A549 (cell line): ENCODE measurements around the gene DUSP11. TPM values are rescaled to one million over a fixed set of nuclear protein-coding genes. Genes with fewer than 3 reads are reported as not detected.
A peak's percentile ranks its signal among the peaks of the same experiment; 100 is the strongest.

Experiments used
- ATAC-seq, 2 experiments: fragments of 200-7000 bp in 1 of 2; fragments of >200 bp in 1 of 2; cut with Nextera tagmentation in 1 of 2; cut with Tn5 transposase in 1 of 2; 3 replicates each; pipeline versions ENCODE4 v1.8.0 to v1.9.1; 2018 to 2020; ENCODE audit warnings: mild to moderate bottlenecking in 1 of 2, moderate library complexity in 1 of 2
- CTCF ChIA-PET: fragments of 300-600 bp; sonication (Branson Sonifier 250); formaldehyde crosslinking; extraction: SDS; loops from one replicate; lab custom pipeline; 2021; ENCODE audit warnings: antibody characterized with exemption, inconsistent platforms; lab: Yijun Ruan, JAX
- POLR2A ChIA-PET: fragments of 350-600 bp; formaldehyde crosslinking; extraction: SDS; loops from one replicate; lab custom pipeline; 2021; ENCODE audit warnings: antibody characterized with exemption, inconsistent platforms; lab: Yijun Ruan, JAX
- DNase-seq, 2 experiments: peaks; one replicate each; pipeline versions ENCODE4 v3.0.0 to v3.0.0-alpha.2; 2011 to 2016; ENCODE audit warnings: low read depth in 1 of 2, low spot score in 1 of 2
- FAIRE-seq: peaks from 2 replicates; lab custom pipeline; 2011; peaks lifted over from hg19 to GRCh38; lab: Jason Lieb, UNC
- H3K27ac ChIP-seq, 2 experiments: fragments of >200 bp; sonication (Bioruptor Twin); formaldehyde crosslinking; 3 replicates each; pipeline ENCODE4 v1.5.1; 2016 to 2017
- H3K4me1 ChIP-seq: fragments of >200 bp; sonication (Bioruptor Twin); formaldehyde crosslinking; 3 replicates; pipeline ENCODE4 v1.6.1; 2016
- H3K4me2 ChIP-seq: fragments of >200 bp; sonication (Bioruptor Twin); formaldehyde crosslinking; 3 replicates; pipeline ENCODE4 v1.6.1; 2016
- H3K4me3 ChIP-seq: fragments of >200 bp; sonication (Bioruptor Twin); formaldehyde crosslinking; 3 replicates; pipeline ENCODE4 v1.5.1; 2016
- H3K9me3 ChIP-seq: fragments of >200 bp; sonication (Bioruptor Twin); formaldehyde crosslinking; 3 replicates; pipeline ENCODE4 v1.6.1; 2016
- BHLHE40 ChIP-seq: IDR thresholded peaks from 2 replicates; pipeline ENCODE4 v1.6.1; 2012; ENCODE audit warnings: low read depth, low read length, inconsistent platforms
- CBX8 ChIP-seq: fragments of 200-600 bp; sonication (generic); IDR thresholded peaks from 2 replicates; pipeline ENCODE4 v1.6.1; 2016
- CEBPB ChIP-seq, 2 experiments: fragments of >200 bp in 1 of 2; sonication (Bioruptor Twin) in 1 of 2; formaldehyde crosslinking in 1 of 2; IDR thresholded peaks; 2 replicates each; pipeline ENCODE4 v1.6.1; 2012 to 2016
- CHD4 ChIP-seq: fragments of 200-600 bp; sonication (generic); IDR thresholded peaks from 2 replicates; pipeline ENCODE4 v1.6.1; 2016; ENCODE audit warnings: antibody characterized with exemption, mild to moderate bottlenecking, borderline replicate concordance
- FOSB ChIP-seq: fragments of 250-450 bp; sonication (Bioruptor Pico); IDR thresholded peaks from 2 replicates; pipeline ENCODE4 v1.5.0; 2020; ENCODE audit warnings: mild to moderate bottlenecking, moderate library complexity
- FOSL2 ChIP-seq, 2 experiments: fragments of 450-650 bp in 1 of 2; fragments of >200 bp in 1 of 2; sonication (Bioruptor Twin) in 1 of 2; formaldehyde crosslinking; IDR thresholded peaks; 2 replicates each; pipeline versions ENCODE4 v1.5.0 to v1.6.1; 2016 to 2020; ENCODE audit warnings: mild to moderate bottlenecking in 1 of 2, moderate library complexity in 1 of 2
- JUNB ChIP-seq: fragments of >200 bp; sonication (Bioruptor Twin); formaldehyde crosslinking; IDR thresholded peaks from 2 replicates; pipeline ENCODE4 v1.6.1; 2016
- KDM1A ChIP-seq: fragments of 200-600 bp; sonication (generic); IDR thresholded peaks from 2 replicates; pipeline ENCODE4 v1.6.1; 2016; ENCODE audit warnings: low read depth, mild to moderate bottlenecking
- MAFK ChIP-seq: fragments of 450-650 bp; IDR thresholded peaks from 2 replicates; pipeline ENCODE4 v1.6.1; 2014; ENCODE audit not compliant: partially characterized antibody
- MAZ ChIP-seq: fragments of 150-350 bp; IDR thresholded peaks from 2 replicates; pipeline ENCODE4 v1.6.1; 2014; ENCODE audit warnings: antibody characterized with exemption, low read depth, low read length, borderline replicate concordance
- MYC ChIP-seq: IDR thresholded peaks from 2 replicates; pipeline ENCODE4 v1.6.1; 2012; ENCODE audit warnings: mild to moderate bottlenecking, inconsistent platforms, low read length, improper control_type of control experiment, borderline replicate concordance
- NPAS2 ChIP-seq: fragments of 250-450 bp; sonication (Bioruptor Pico); IDR thresholded peaks from 2 replicates; pipeline ENCODE4 v1.8.0; 2022; ENCODE audit warnings: mild to moderate bottlenecking, moderate library complexity, borderline replicate concordance
- NR3C1 ChIP-seq: fragments of >200 bp; sonication (Bioruptor Twin); formaldehyde crosslinking; IDR thresholded peaks from 3 replicates; pipeline ENCODE4 v1.6.1; 2017
- PHF8 ChIP-seq: fragments of 200-600 bp; sonication (generic); IDR thresholded peaks from 2 replicates; pipeline ENCODE4 v1.6.1; 2016; ENCODE audit warnings: low read depth, mild to moderate bottlenecking, antibody characterized with exemption, moderate library complexity, borderline replicate concordance
- POLR2A ChIP-seq: IDR thresholded peaks from 2 replicates; pipeline ENCODE4 v1.6.1; 2012; ENCODE audit warnings: mild to moderate bottlenecking, low read length
- RAD21 ChIP-seq, 2 experiments: fragments of >200 bp in 1 of 2; sonication (Bioruptor Twin) in 1 of 2; formaldehyde crosslinking in 1 of 2; IDR thresholded peaks in 1 of 2; conservative IDR thresholded peaks in 1 of 2; 2 replicates in 1 of 2; 3 replicates in 1 of 2; pipeline ENCODE4 v1.6.1; 2012 to 2018; ENCODE audit warnings: inconsistent platforms in 1 of 2
- SMC3 ChIP-seq: fragments of >200 bp; sonication (Bioruptor Twin); formaldehyde crosslinking; IDR thresholded peaks from 3 replicates; pipeline ENCODE4 v1.6.1; 2018; ENCODE audit warnings: inconsistent platforms
- SREBF2 ChIP-seq: fragments of 450-650 bp; IDR thresholded peaks from 2 replicates; pipeline ENCODE4 v1.6.1; 2014; ENCODE audit warnings: mild to moderate bottlenecking, moderate library complexity
- ZFP36 ChIP-seq: fragments of 450-650 bp; IDR thresholded peaks from 2 replicates; pipeline ENCODE4 v1.6.1; 2014; ENCODE audit warnings: borderline replicate concordance; ENCODE audit not compliant: partially characterized antibody
- ZSCAN20 ChIP-seq: fragments of 250-450 bp; sonication (Bioruptor Pico); IDR thresholded peaks from 2 replicates; pipeline ENCODE4 v1.8.0; 2022; ENCODE audit warnings: mild to moderate bottlenecking, moderate library complexity
- WGBS: methylation state at CpG from one replicate; pipeline ENCODE4 v1.1.6; 2017; ENCODE audit errors: missing lambda C conversion rate; 5-methylcytosine and 5-hydroxymethylcytosine counted together
- polyA plus RNA-seq, 4 experiments: library from polyadenylated mRNA; depleted of rRNA in 3 of 4; stranded (reverse); fragments of >200 nt; fragmentation: RNase III in 1 of 4; extraction: RNeasy Plus Mini Kit Qiagen cat#74134 plus additional on column Dnase treatment in 1 of 4; gene quantifications; 2 replicates in 3 of 4; 3 replicates in 1 of 4; pipeline ENCODE4 v1.2.3, GENCODE V29; 2011 to 2017
- TF ChIP-seq, protein P1 (sequence below): fragments of >200 bp; sonication (Bioruptor Twin); formaldehyde crosslinking; IDR thresholded peaks from 3 replicates; pipeline ENCODE4 v1.6.1; 2016
- TF ChIP-seq, protein P2 (sequence below): fragments of 200-600 bp; sonication (generic); IDR thresholded peaks from 2 replicates; pipeline ENCODE4 v1.6.1; 2016; ENCODE audit warnings: antibody characterized with exemption, mild to moderate bottlenecking, moderate library complexity
- TF ChIP-seq, protein P3 (sequence below): fragments of >200 bp; sonication (Bioruptor Twin); formaldehyde crosslinking; IDR thresholded peaks from 3 replicates; pipeline ENCODE4 v1.5.1; 2016
- TF ChIP-seq, protein P4 (sequence below): IDR thresholded peaks from 2 replicates; pipeline ENCODE4 v1.6.1; 2012
- TF ChIP-seq, protein P5 (sequence below): fragments of 150-350 bp; IDR thresholded peaks from 2 replicates; pipeline ENCODE4 v1.6.1; 2014; ENCODE audit warnings: low read depth, mild to moderate bottlenecking, low read length

The DUSP11 gene
- polyA plus RNA-seq, 2 of the 4 experiments (the other 2 are of a cell fraction) = 26.2 to 54.8 TPM

DNA sequence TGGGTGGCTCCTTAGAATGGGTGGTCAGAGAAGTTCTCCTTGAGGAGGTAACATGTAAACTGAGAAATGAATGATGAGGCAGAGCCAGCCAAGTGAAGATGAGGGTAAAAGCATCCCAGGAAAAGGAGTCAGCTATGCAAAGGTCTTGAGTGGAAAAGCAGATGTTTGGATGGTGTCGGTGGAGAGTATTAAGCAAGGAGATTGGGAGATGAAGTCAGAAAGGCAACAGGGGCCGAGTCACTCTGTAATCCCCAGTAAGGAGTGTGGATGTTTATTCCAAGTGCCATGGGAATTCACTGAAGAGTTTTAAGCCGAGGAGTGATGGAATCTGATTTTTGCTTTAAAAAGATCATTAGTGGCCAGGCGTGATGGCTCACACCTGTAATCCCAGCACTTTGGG is 45.5 kb upstream of the DUSP11 start (continued):
- TF ChIP-seq, protein P1, sequence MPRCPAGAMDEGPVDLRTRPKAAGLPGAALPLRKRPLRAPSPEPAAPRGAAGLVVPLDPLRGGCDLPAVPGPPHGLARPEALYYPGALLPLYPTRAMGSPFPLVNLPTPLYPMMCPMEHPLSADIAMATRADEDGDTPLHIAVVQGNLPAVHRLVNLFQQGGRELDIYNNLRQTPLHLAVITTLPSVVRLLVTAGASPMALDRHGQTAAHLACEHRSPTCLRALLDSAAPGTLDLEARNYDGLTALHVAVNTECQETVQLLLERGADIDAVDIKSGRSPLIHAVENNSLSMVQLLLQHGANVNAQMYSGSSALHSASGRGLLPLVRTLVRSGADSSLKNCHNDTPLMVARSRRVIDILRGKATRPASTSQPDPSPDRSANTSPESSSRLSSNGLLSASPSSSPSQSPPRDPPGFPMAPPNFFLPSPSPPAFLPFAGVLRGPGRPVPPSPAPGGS = no peak
- TF ChIP-seq CEBPB (IDR thresholded peaks at IDR 0.05) (no peak), PHF8 (no peak)
- TF ChIP-seq, all 56 proteins: peak for 0

DNA sequence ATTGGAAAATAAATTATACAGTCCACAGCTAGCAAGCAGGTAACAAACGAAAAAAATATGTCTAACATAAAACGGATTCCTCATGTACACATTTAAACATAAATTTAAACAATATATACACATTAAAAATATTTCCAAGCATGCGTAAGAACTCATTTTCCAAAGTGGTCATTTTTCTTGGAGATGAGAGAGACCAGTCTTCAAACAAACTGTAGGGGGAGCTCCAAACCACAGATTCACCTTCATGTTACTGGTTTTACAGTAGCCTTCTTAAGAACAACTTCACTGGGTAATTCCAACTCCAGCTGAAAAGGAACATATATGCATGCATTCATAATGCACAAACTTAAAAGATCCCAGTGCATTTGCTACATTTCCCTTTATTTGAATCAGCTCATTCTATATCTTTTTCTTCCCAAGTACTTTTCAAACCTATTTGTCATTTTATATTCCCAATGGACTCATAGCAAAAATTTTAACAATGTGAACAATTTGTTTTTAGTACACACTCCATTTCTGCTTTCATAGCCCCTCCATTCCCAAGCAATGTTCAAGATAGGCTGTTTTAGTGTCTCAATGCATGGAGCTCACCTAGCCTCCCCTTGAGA is 44.1 kb upstream of the DUSP11 start:
- ChIA-PET POLR2A (interaction anchor here (1.0 kb wide), 2 partner anchors 297 to 634 kb away, joined by 3 read pairs; partner anchors contain the start of gene WBP1), CTCF (interaction anchor here (0.6 to 5.4 kb wide), 70 partner anchors 8 to 703 kb away, joined by 3 to 85 read pairs (median 5); partner anchors contain the start of genes BOLA3, C2orf81, MOB1A and MTHFD2)
- WGBS = 17% methylated on average over 3 of the region's 3 CpGs
- no peak overlapping the region for H3K4me3 ChIP-seq
- FAIRE-seq (peak; percentile 56), ATAC-seq (peak in 1 of 2 experiments; percentile 60; a peak in 3 of 6 replicates), DNase-seq (peak; percentile 50 to 91)
- H3K4me2 ChIP-seq = no peak overlapping the region
- H3K9me3 ChIP-seq = no peaks in the 10 kb centered on the region
- H3K4me1 ChIP-seq = 0 out of 3 replicates have a peak, but pooled peaks cover 4% of the 10 kb centered on the region
- no peak overlapping the region for H3K27ac ChIP-seq
- TF ChIP-seq, protein P2, sequence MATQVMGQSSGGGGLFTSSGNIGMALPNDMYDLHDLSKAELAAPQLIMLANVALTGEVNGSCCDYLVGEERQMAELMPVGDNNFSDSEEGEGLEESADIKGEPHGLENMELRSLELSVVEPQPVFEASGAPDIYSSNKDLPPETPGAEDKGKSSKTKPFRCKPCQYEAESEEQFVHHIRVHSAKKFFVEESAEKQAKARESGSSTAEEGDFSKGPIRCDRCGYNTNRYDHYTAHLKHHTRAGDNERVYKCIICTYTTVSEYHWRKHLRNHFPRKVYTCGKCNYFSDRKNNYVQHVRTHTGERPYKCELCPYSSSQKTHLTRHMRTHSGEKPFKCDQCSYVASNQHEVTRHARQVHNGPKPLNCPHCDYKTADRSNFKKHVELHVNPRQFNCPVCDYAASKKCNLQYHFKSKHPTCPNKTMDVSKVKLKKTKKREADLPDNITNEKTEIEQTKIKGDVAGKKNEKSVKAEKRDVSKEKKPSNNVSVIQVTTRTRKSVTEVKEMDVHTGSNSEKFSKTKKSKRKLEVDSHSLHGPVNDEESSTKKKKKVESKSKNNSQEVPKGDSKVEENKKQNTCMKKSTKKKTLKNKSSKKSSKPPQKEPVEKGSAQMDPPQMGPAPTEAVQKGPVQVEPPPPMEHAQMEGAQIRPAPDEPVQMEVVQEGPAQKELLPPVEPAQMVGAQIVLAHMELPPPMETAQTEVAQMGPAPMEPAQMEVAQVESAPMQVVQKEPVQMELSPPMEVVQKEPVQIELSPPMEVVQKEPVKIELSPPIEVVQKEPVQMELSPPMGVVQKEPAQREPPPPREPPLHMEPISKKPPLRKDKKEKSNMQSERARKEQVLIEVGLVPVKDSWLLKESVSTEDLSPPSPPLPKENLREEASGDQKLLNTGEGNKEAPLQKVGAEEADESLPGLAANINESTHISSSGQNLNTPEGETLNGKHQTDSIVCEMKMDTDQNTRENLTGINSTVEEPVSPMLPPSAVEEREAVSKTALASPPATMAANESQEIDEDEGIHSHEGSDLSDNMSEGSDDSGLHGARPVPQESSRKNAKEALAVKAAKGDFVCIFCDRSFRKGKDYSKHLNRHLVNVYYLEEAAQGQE = no peak
- peak; percentile 80 for TF ChIP-seq SMC3
- no peak for TF ChIP-seq MYC
- no peak for TF ChIP-seq FOSB (CRISPR knock-in tag)
- TF ChIP-seq FOSL2 (IDR thresholded peaks at IDR 0.05) = no peak
- TF ChIP-seq FOSL2 (CRISPR knock-in tag; IDR thresholded peaks at IDR 0.05) = no peak
- TF ChIP-seq ZFP36 = no peak
- TF ChIP-seq, protein P3, sequence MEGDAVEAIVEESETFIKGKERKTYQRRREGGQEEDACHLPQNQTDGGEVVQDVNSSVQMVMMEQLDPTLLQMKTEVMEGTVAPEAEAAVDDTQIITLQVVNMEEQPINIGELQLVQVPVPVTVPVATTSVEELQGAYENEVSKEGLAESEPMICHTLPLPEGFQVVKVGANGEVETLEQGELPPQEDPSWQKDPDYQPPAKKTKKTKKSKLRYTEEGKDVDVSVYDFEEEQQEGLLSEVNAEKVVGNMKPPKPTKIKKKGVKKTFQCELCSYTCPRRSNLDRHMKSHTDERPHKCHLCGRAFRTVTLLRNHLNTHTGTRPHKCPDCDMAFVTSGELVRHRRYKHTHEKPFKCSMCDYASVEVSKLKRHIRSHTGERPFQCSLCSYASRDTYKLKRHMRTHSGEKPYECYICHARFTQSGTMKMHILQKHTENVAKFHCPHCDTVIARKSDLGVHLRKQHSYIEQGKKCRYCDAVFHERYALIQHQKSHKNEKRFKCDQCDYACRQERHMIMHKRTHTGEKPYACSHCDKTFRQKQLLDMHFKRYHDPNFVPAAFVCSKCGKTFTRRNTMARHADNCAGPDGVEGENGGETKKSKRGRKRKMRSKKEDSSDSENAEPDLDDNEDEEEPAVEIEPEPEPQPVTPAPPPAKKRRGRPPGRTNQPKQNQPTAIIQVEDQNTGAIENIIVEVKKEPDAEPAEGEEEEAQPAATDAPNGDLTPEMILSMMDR = peak; percentile 97
- TF ChIP-seq ZSCAN20 (CRISPR knock-in tag) = no peak
- no peak for TF ChIP-seq NR3C1
- no peak for TF ChIP-seq SREBF2
- TF ChIP-seq CHD4 = no peak
- no peak for TF ChIP-seq KDM1A
- peak; percentile 93 to 94 for TF ChIP-seq RAD21 (conservative IDR thresholded peaks at IDR 0.05 in 1 of 2, IDR thresholded peaks at IDR 0.05 in 1 of 2)
- TF ChIP-seq BHLHE40 = no peak
- no peak for TF ChIP-seq CBX8
- TF ChIP-seq POLR2A = no peak
- no peak for TF ChIP-seq MAFK
- no peak for TF ChIP-seq JUNB
- TF ChIP-seq, protein P4, sequence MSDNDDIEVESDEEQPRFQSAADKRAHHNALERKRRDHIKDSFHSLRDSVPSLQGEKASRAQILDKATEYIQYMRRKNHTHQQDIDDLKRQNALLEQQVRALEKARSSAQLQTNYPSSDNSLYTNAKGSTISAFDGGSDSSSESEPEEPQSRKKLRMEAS = no peak
- TF ChIP-seq, protein P5, sequence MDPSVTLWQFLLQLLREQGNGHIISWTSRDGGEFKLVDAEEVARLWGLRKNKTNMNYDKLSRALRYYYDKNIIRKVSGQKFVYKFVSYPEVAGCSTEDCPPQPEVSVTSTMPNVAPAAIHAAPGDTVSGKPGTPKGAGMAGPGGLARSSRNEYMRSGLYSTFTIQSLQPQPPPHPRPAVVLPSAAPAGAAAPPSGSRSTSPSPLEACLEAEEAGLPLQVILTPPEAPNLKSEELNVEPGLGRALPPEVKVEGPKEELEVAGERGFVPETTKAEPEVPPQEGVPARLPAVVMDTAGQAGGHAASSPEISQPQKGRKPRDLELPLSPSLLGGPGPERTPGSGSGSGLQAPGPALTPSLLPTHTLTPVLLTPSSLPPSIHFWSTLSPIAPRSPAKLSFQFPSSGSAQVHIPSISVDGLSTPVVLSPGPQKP = no peak
- TF ChIP-seq MAZ = no peak
- TF ChIP-seq NPAS2 (CRISPR knock-in tag) = no peak
